Gastrocnemius medialis (tissue), 4 donors: ENCODE data around the gene DNAL4. TPM values are rescaled to one million over a fixed set of nuclear protein-coding genes. Genes with fewer than 3 reads are reported as not detected.

Experiments
- ATAC-seq, 2 donors: fragments of 150-250 bp; one replicate each; pipeline ENCODE4 v1.9.1; 2016
- DNase-seq, 2 donors: peaks; one replicate each; pipeline ENCODE4 v3.0.0-alpha.2; 2019
- H3K27ac ChIP-seq, 4 donors: fragments of 200-600 bp; sonication (generic); 1 replicate in 1 of 4; 2 replicates in 3 of 4; pipeline ENCODE4 v1.5.1; 2016 to 2018; ENCODE audit warnings: mild to moderate bottlenecking in 2 of 4, moderate library complexity in 1 of 4
- H3K27me3 ChIP-seq, 3 donors: fragments of 200-600 bp; sonication (generic) in 2 of 3; 1 replicate in 1 of 3; 2 replicates in 2 of 3; pipeline versions ENCODE4 v1.5.1 to v1.6.0; 2016 to 2019; ENCODE audit warnings: mild to moderate bottlenecking in 1 of 3, moderate library complexity in 1 of 3
- H3K36me3 ChIP-seq, 2 donors: fragments of 200-600 bp; sonication (generic) in 1 of 2; one replicate each; pipeline ENCODE4 v1.5.1; 2017 to 2018
- H3K4me1 ChIP-seq, 2 donors: fragments of 200-600 bp; sonication (generic) in 1 of 2; one replicate each; pipeline ENCODE4 v1.5.1; 2016 to 2017; ENCODE audit warnings: mild to moderate bottlenecking in 2 of 2
- H3K4me3 ChIP-seq, 4 donors: fragments of 200-600 bp; sonication (generic) in 3 of 4; 1 replicate in 1 of 4; 2 replicates in 3 of 4; pipeline ENCODE4 v1.5.1; 2016 to 2019; ENCODE audit warnings: mild to moderate bottlenecking in 2 of 4
- H3K9me3 ChIP-seq, 3 donors: fragments of 200-600 bp; sonication (generic) in 2 of 3; 1 replicate in 1 of 3; 2 replicates in 2 of 3; pipeline ENCODE4 v1.5.1; 2016 to 2019
- POLR2A ChIP-seq, 2 donors: fragments of 450-650 bp; IDR thresholded peaks; one replicate each; pipeline ENCODE4 v1.6.1; 2017; ENCODE audit warnings: antibody characterized with exemption in 2 of 2, mild to moderate bottlenecking in 2 of 2, moderate library complexity in 2 of 2
- in situ Hi-C, 4 donors: fragments of 200-750 bp; cut with MboI; loops; one replicate each; pipeline versions ENCODE4 v1.15.0 to v1.8.0; 2017; ENCODE audit warnings: low sequenced_read_pairs in 4 of 4
- intact Hi-C: fragments of 100-400 bp; cut with DNase I; formaldehyde crosslinking; loops from one replicate; pipeline ENCODE4 v1.15.1; 2023; ENCODE audit warnings: low total_unique reads
- total RNA-seq, 4 donors: library from RNA; depleted of rRNA; stranded (reverse); fragments of >200 nt; gene quantifications; one replicate each; pipeline versions ENCODE4 v1.1.0 to v1.2.3, GENCODE V29; 2016
- TF ChIP-seq, protein P1 (sequence below), 5 experiments: fragments of 450-650 bp in 3 of 5; fragments of 200-600 bp in 2 of 5; sonication (generic) in 2 of 5; IDR thresholded peaks in 4 of 5; conservative IDR thresholded peaks in 1 of 5; 1 replicate in 4 of 5; 2 replicates in 1 of 5; pipeline ENCODE4 v1.5.1; 2016 to 2019; ENCODE audit warnings: antibody characterized with exemption in 5 of 5, mild to moderate bottlenecking in 3 of 5, moderate library complexity in 3 of 5

DNAL4 gene
- total RNA-seq: 1 to 10 TPM; 5.7 to 7.2 (median 6.7) TPM

DNA sequence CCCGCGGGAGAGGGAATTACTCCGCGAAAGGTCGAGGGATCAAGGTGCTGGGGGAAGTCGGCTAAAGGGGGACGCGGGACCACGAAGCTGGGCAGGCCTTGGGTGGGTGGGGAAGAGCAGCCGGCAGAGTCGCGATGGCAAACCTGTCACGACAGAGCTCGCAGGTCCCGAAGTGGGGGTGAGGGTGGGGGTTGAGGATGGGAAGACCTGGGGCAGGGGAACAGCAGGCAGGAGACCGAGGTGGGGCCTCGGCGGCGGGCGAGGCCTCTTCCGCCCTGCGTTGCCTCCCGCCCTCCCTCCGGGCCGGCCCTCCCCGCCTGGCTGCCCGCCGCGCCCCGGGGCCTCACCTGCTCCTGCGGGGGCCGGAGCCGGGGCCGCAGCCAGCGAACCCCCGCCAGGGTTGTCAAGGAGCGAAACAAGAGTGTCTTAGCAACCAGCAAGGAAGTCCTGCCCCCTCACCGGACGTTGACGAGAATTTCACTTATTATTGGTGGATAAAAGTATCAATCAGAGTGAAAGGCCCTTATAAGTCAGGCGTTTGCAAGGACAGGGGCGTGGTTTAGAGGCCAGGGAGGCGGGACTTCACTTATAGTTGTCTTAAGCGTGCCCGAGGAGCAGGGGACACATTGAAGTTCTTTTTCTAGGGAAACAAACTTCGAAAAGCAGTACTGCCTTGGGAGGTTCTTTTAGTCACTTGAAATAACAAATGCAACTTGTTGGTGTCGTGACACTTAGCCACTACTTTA is at the start of gene DNAL4:
DNAL4 (minus strand) TSS at position 423 of the 746 bp plus-strand sequence. CDS start 11,412 bp downstream, outside the sequence.
- TF ChIP-seq POLR2A (IDR thresholded peaks at IDR 0.05): peak; percentile 66 to 76
- TF ChIP-seq, protein P1, sequence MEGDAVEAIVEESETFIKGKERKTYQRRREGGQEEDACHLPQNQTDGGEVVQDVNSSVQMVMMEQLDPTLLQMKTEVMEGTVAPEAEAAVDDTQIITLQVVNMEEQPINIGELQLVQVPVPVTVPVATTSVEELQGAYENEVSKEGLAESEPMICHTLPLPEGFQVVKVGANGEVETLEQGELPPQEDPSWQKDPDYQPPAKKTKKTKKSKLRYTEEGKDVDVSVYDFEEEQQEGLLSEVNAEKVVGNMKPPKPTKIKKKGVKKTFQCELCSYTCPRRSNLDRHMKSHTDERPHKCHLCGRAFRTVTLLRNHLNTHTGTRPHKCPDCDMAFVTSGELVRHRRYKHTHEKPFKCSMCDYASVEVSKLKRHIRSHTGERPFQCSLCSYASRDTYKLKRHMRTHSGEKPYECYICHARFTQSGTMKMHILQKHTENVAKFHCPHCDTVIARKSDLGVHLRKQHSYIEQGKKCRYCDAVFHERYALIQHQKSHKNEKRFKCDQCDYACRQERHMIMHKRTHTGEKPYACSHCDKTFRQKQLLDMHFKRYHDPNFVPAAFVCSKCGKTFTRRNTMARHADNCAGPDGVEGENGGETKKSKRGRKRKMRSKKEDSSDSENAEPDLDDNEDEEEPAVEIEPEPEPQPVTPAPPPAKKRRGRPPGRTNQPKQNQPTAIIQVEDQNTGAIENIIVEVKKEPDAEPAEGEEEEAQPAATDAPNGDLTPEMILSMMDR (IDR thresholded peaks at IDR 0.05 in 4 of 5, conservative IDR thresholded peaks at IDR 0.05 in 1 of 5): no peak
- in situ Hi-C loops (no loop called here), intact Hi-C loops (no loop called here)
- Histone ChIP-seq H3K4me3 (peak within 1 kb of the TSS; percentile 78 to 83 (median 79)), H3K27me3 (peaks cover 0 to 4% (median 0%) of the 10 kb centered on the region in 3 donors), H3K9me3 (no peaks in the 10 kb centered on the region), H3K27ac (peak within 1 kb of the TSS; percentile 50 to 83 (median 80)), H3K4me1 (peaks cover 11 to 19% of the 10 kb centered on the region in 2 donors), H3K36me3 (peaks cover 0 to 4% of the 10 kb centered on the region in 2 donors)
- DNase-seq (peak; percentile 95 to 98), ATAC-seq (peak; percentile 100)

DNA sequence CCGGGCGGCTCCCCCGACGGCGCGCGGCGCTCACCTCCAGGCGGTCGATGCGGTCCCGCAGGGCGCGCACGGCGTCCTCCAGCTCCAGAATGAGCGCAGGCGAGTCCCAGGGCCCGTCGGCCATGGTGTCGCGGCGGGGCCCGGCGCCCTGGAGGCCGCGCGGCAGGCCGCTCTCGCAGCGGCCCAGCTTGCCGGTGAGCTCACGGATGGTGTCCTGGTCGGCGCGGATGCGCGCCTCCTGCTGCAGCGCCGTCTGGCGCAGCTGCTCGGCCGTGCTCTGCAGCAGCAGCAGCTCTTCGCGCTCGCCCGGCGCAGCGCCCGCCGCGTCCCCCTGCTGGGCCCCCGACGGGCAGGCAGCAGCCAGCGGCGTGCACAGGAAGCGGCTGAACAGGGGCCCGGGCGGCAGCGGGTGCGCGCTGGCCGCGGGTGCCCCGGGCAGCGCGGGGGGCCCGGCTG is 49.3 kb upstream of the DNAL4 start:
- H3K27me3 ChIP-seq: peaks cover 9 to 23% (median 17%) of the 10 kb centered on the region in 3 donors
- H3K36me3 ChIP-seq: no peaks in the 10 kb centered on the region

DNA sequence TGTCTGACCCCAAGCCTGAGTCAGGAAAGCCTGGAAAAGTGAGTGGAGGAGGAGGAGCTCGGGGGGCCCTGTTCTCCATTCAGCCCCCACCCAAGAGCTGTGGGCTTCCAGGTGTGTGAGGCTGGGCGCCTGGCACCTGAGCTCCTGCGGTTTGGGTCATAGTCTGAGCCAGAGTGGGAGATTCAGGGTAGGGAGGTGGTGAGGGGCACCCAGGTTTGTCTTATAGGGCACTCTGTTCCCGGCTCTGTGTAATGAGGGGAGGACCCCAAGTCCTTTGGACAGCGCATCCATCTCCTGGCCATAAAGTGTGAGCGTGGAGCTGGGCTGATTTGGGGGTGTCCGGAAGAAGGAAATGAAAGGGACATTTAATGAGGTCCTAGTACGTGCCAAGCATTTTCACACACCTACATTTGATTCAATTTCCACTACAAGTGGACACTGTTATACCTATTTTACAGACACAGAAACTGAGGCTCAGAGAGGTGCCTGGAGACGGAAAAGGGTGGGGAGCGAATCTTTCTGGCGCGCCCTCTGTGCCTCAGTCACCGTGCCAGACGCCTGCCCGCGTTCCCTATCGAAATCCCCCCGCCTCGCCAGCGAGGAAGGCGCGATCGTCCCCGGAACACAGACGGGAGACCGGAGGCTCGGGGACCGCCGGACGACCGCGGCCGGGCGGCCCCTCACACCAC is 48.7 kb upstream of the DNAL4 start:
- ATAC-seq: no peak
- Histone ChIP-seq H3K27ac (no peak overlapping the region), H3K4me3 (peak overlapping the region in 2 of 4 donors; percentile 40 to 45), H3K9me3 (no peaks in the 10 kb centered on the region), H3K4me1 (no peaks in the 10 kb centered on the region), H3K27me3 (peaks cover 9 to 23% (median 17%) of the 10 kb centered on the region in 3 donors), H3K36me3 (no peaks in the 10 kb centered on the region)
- in situ Hi-C loops (no loop called here), intact Hi-C loops (loop anchor here (5.0 kb wide), 2 partner anchors 40 to 75 kb away; no protein-coding TSS in a partner anchor)
- TF ChIP-seq, protein P1 (IDR thresholded peaks at IDR 0.05 in 4 of 5, conservative IDR thresholded peaks at IDR 0.05 in 1 of 5): no peak
- no peak for TF ChIP-seq POLR2A (IDR thresholded peaks at IDR 0.05)
- DNase-seq: no peak

More for the DNA sequence above, 49.3 kb upstream of the DNAL4 start:
- TF ChIP-seq, protein P1 (IDR thresholded peaks at IDR 0.05 in 4 of 5, conservative IDR thresholded peaks at IDR 0.05 in 1 of 5): peak in 2 of 5 experiments; percentile 12 to 34
- TF ChIP-seq POLR2A (IDR thresholded peaks at IDR 0.05): no peak
- in situ Hi-C loops: no loop called here
- ATAC-seq (peak; percentile 29 to 36), DNase-seq (no peak)
- Histone ChIP-seq H3K4me3 (peak overlapping the region in 3 of 4 donors; percentile 9 to 45 (median 40)), H3K27ac (no peak overlapping the region), H3K9me3 (no peaks in the 10 kb centered on the region), H3K4me1 (no peaks in the 10 kb centered on the region)
- intact Hi-C loops: loop anchor here (5.0 kb wide), 2 partner anchors 41 to 76 kb away; no protein-coding TSS in a partner anchor

DNA sequence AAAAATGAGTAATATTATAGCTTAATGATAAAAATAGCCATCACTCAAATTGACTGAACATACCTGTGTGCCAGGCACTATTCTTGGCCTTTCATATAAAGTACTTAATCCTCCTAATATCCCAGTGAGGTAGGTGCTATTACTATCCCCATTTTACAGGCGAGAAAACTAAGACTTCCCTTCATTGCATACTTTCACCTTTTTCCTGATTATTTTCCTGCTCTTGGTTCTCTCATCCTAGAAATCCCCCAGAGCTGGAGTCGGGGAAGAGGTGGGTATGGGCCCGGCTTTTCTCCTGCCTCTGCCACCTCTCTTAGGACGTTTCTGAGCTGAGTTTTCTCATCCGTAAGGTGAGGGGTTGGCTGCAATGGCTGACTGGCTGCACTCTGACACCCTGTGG is 47.7 kb upstream of the DNAL4 start:
- TF ChIP-seq, protein P1 (IDR thresholded peaks at IDR 0.05 in 4 of 5, conservative IDR thresholded peaks at IDR 0.05 in 1 of 5): no peak
- TF ChIP-seq POLR2A (IDR thresholded peaks at IDR 0.05): no peak
- in situ Hi-C loops: no loop called here
- no peak overlapping the region for H3K27ac ChIP-seq
- no peak overlapping the region for H3K4me3 ChIP-seq
- intact Hi-C loops: loop anchor here (5.0 kb wide), 2 partner anchors 39 to 74 kb away; no protein-coding TSS in a partner anchor
- no peaks in the 10 kb centered on the region for H3K36me3 ChIP-seq
- DNase-seq (no peak), ATAC-seq (no peak)
- H3K4me1 ChIP-seq: no peaks in the 10 kb centered on the region
- no peaks in the 10 kb centered on the region for H3K9me3 ChIP-seq
- H3K27me3 ChIP-seq: peaks cover 14 to 27% (median 22%) of the 10 kb centered on the region in 3 donors
